Cardiac atrium fibroblast (primary cell): ENCODE results near the gene REG1B. TPM values are rescaled to one million over a fixed set of nuclear protein-coding genes. Genes with fewer than 3 reads are reported as not detected.

Experiments used
- total RNA-seq: library from RNA; depleted of rRNA; stranded (reverse); fragments of >200 nt; gene quantifications from 2 replicates; pipeline ENCODE4 v1.2.3, GENCODE V29; 2015

REG1B gene, protein sequence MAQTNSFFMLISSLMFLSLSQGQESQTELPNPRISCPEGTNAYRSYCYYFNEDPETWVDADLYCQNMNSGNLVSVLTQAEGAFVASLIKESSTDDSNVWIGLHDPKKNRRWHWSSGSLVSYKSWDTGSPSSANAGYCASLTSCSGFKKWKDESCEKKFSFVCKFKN
- total RNA-seq: not detected in 2 replicates

DNA sequence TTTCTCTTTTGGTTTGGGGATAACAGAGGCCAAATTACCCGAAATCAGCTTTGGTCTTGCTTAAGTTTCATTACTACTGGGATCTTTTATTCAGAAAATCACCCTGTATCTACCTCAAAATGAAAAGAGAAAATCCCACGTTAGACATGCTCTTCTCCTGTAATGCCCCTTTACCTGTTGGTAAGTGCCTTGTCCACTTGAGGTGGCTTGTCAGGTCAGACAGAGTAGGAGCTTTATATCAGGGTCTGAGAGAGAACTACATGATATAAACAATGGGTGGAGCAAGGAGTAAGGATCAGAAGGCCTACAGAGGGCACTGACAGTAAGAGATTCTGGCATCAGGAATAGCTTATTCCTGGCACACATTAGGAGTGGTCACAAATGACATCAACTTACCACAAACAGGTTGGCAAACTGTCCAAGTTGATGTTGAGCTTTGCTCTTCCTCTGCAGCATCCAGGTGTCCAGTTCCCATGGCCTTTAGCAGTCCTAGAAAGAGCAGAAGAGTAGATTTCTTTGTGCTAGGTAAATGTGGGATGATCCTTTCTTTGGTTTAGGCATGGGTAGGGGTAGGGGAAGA, at the start of gene REG1B:
Gene REG1B (minus strand): TSS at position 209 of the 580 bp plus-strand sequence. CDS start 381 bp downstream, outside the sequence.

DNA sequence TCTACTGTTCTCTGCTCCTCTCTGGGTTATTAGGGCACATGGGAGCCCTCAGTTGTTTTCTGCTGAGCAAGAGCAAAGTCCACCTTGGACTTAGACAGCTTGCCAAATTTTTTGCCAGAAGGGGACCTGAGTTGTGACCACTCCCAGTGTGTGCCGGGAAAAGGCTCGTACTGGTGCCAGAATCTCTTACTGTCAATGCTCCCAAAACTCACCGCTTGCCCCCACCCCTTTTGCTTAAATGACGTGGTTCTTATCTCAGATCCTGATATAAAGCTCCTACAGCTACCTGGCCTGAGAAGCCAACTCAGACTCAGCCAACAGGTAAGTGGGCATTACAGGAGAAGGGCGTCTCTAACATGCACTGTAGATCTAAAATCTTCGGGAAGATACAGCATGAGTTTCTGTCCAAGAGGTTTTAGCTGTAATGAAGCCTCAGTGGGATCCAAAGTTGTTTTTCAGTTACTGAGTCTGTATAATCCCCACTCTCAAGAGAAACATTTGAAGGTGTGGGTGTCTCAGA, 32.5 kb upstream of the REG1B start, which contains the start of gene REG1A:
Gene REG1A (plus strand): TSS at position 295 of the 520 bp plus-strand sequence. CDS start 374 bp downstream, outside the sequence.

Other genes with a start within 250 kb of the REG1B start
- not detected in 2 replicates for gene REG3G, start 62.3 kb downstream of the REG1B start, total RNA-seq
- not detected in 2 replicates for gene REG1A, start 32.5 kb upstream of the REG1B start, total RNA-seq
- not detected in 2 replicates for gene REG3A, start 71.8 kb upstream of the REG1B start, total RNA-seq